Nephron progenitor cell (in vitro differentiated cells): ENCODE measurements around the gene C9orf72.

ENCODE experiments used
- DNase-seq: peaks from one replicate; pipeline ENCODE4 v3.0.0; 2021
- H3K27ac Mint-ChIP-seq: 2 replicates; pipeline ENCODE4 v1.8.0; 2021; ENCODE audit warnings: mild to moderate bottlenecking, moderate library complexity, mixed read lengths
- H3K27me3 Mint-ChIP-seq: 2 replicates; pipeline ENCODE4 v1.8.0; 2021; ENCODE audit warnings: mild to moderate bottlenecking, low read depth, mixed read lengths; ENCODE audit not compliant: poor library complexity
- H3K36me3 Mint-ChIP-seq: 2 replicates; pipeline ENCODE4 v1.8.0; 2021; ENCODE audit warnings: low read depth, mixed read lengths
- H3K4me1 Mint-ChIP-seq: 2 replicates; pipeline ENCODE4 v1.8.0; 2021; ENCODE audit warnings: mixed read lengths
- H3K4me3 Mint-ChIP-seq: 2 replicates; pipeline ENCODE4 v1.8.0; 2021; ENCODE audit warnings: mild to moderate bottlenecking, moderate library complexity, mixed read lengths
- H3K9me3 Mint-ChIP-seq: 2 replicates; pipeline ENCODE4 v1.8.0; 2021; ENCODE audit warnings: mild to moderate bottlenecking, moderate library complexity, mixed read lengths
- TF ChIP-seq, protein P1 (sequence below): fragments of 200-600 bp; sonication (generic); IDR thresholded peaks from 2 replicates; pipeline ENCODE4 v1.5.0; 2021; ENCODE audit warnings: antibody characterized with exemption

Gene C9orf72

DNA sequence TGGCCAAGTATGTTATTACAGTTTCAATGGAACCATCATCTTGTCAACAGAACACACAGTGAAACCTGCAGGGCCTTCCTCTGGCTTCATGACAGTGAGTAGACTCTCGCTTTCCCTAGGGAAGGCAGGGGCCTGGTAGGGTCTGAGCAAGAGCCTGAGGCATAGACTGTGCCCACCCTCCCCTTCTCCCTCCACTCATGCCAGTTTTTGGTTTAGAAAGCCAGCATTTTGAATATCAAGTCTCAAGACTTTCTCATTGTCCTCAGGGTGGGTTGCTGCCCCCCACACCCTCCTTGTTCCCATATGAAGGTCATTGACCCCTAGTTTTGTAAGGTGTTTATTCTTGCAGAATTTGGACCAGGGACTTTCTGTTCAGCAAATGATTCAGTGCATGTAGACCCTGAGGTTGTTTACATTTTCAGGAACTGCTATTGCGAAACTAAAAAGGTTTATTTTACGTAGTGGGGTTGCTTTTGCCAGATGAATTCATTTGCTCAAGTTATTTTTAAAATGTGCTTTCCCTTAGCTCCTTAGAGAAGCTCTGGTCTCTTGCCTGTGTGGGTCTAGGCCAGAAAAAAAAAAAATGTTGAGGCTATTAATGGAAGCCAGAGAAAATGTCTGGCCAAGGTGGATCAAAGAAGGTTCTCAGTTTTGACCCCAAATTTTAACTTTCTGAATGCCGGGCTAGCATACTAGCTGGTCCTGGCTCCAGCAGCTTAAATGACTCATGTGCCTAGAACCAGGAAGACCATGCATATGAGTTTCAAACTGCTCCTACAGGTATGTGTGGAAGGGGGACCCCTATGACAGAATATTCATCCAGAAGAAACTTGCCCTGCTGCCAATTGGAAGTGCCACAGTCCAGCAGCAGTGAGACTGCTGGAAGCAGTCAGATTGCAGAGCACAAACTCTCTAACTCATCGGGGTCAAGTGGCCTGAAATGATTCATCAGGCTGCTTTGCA, 33.5 kb downstream of the C9orf72 start:
- no peak overlapping the region for H3K4me3 Mint-ChIP-seq
- no peak overlapping the region for H3K27ac Mint-ChIP-seq
- peaks cover 59% of the 10 kb centered on the region for H3K4me1 Mint-ChIP-seq

DNA sequence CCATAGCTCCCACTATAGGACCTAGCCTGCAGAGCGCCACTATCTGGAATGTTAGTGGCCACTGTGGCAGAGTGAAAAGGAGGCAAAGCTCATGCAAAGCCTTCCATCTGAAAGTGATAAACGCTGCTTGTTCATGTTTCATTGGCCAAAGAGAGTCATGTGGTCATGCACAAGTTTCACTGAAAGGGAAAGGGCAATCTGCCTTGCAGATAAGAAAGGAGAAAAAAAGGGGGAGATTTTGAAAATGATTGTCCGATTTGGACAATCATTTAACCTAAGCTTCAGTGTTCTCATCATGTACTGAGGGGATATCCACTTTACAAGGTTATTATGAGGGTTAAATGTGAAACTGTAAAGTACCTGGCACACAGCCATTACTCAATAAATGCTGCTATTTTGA, 34.6 kb downstream of the C9orf72 start:
- no peak for DNase-seq
- Mint-ChIP-seq H3K27me3 (no peaks in the 10 kb centered on the region), H3K4me1 (peaks cover 70% of the 10 kb centered on the region), H3K9me3 (peaks cover 3% of the 10 kb centered on the region), H3K36me3 (peaks cover 40% of the 10 kb centered on the region), H3K4me3 (no peak overlapping the region), H3K27ac (no peak overlapping the region)
- TF ChIP-seq, protein P1, sequence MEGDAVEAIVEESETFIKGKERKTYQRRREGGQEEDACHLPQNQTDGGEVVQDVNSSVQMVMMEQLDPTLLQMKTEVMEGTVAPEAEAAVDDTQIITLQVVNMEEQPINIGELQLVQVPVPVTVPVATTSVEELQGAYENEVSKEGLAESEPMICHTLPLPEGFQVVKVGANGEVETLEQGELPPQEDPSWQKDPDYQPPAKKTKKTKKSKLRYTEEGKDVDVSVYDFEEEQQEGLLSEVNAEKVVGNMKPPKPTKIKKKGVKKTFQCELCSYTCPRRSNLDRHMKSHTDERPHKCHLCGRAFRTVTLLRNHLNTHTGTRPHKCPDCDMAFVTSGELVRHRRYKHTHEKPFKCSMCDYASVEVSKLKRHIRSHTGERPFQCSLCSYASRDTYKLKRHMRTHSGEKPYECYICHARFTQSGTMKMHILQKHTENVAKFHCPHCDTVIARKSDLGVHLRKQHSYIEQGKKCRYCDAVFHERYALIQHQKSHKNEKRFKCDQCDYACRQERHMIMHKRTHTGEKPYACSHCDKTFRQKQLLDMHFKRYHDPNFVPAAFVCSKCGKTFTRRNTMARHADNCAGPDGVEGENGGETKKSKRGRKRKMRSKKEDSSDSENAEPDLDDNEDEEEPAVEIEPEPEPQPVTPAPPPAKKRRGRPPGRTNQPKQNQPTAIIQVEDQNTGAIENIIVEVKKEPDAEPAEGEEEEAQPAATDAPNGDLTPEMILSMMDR, result no peak

More for the DNA sequence above, 33.5 kb downstream of the C9orf72 start:
- H3K36me3 Mint-ChIP-seq, result peaks cover 48% of the 10 kb centered on the region
- H3K9me3 Mint-ChIP-seq, result peaks cover 7% of the 10 kb centered on the region
- TF ChIP-seq, protein P1, result no peak
- no peaks in the 10 kb centered on the region for H3K27me3 Mint-ChIP-seq
- no peak for DNase-seq

DNA sequence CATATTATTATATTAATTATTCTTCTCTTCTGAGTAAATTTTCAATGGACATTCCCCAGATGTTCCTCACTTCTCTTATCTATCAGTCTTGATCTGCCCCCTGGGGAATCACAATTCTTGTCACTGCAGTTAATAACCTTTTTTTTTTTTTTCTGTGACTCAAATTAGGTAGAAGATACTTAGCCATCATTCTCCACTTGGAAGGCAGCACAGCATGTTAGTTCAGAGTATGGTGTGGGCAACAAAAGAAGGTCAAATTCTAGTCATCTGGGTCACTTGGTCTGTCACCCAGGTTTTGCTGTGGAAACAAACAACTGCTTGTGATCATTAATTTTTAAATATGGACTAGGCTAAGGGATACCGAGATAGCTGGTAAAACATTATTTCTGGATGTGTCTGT, 35.5 kb downstream of the C9orf72 start:
- H3K27ac Mint-ChIP-seq, result no peak overlapping the region
- TF ChIP-seq, protein P1, result no peak
- no peak for DNase-seq
- H3K27me3 Mint-ChIP-seq, result no peaks in the 10 kb centered on the region
- H3K9me3 Mint-ChIP-seq, result no peaks in the 10 kb centered on the region
- H3K4me1 Mint-ChIP-seq, result peaks cover 68% of the 10 kb centered on the region
- H3K4me3 Mint-ChIP-seq, result no peak overlapping the region
- H3K36me3 Mint-ChIP-seq, result peaks cover 31% of the 10 kb centered on the region

DNA sequence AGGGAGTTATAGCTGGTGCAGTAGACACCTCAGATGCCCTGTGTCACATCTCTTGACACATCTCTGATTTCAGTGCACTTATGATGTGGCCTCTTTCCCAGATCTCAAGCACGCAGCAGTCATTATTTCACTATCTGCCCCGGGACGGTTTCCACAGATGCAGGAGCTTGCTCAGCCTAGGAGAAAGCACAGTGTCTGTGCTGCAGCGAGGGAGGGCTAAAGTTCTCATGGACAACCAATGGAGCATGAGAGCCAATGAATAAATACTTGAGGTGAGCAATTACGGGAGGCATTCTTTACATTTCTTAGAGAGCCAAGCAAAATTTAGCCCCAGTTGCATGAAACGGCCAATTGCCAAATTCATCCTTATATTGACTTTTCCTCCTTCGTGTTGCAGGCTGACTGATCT, 36.2 kb downstream of the C9orf72 start:
- no peaks in the 10 kb centered on the region for H3K9me3 Mint-ChIP-seq
- no peak for DNase-seq
- H3K27ac Mint-ChIP-seq, result no peak overlapping the region
- peaks cover 27% of the 10 kb centered on the region for H3K36me3 Mint-ChIP-seq
- TF ChIP-seq, protein P1, result no peak
- H3K27me3 Mint-ChIP-seq, result no peaks in the 10 kb centered on the region
- peaks cover 67% of the 10 kb centered on the region for H3K4me1 Mint-ChIP-seq
- H3K4me3 Mint-ChIP-seq, result no peak overlapping the region

DNA sequence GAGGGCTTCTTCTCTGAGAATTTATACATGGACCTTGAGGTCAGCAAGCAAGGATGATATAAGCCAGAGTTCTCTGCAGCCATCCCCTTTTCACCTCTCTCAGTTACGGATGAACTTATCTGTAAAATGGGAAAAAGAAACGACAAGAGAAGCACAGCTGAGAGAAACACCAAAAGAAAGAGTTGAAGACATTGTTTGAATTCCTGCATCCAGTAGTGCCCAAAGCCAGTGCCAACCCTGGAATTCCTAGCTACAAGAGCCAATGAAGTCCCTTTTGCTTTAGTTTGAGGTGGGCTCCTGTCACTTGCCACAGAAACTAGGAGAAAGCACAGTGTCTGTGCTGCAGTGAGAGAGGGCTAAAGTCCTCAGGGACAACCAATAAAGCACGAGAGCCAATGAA, 37.1 kb downstream of the C9orf72 start:
- Mint-ChIP-seq H3K9me3 (no peaks in the 10 kb centered on the region), H3K27me3 (no peaks in the 10 kb centered on the region), H3K36me3 (peaks cover 18% of the 10 kb centered on the region), H3K4me1 (peaks cover 60% of the 10 kb centered on the region), H3K27ac (no peak overlapping the region), H3K4me3 (no peak overlapping the region)
- DNase-seq, result no peak
- TF ChIP-seq, protein P1, result no peak

DNA sequence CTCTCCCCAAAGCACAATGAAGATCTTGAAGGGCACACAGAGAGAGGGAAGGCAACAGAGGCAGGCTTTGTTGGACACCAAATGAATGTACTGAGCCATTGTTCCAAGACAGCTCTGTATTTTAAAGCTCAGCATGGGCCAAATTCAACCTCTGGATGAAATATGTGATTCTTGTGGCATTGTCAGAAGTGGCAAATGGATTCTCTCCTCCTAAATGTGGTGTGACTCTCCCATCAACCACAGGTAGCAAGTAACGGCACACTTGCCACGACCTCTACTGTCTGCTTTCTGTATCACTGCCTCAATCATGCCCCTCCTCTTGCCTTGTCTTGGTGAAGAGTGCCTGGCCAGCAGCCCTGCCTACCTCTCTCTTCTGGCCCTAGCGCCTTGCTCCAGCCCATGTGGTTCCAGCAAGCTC, 37.6 kb downstream of the C9orf72 start:
- H3K4me3 Mint-ChIP-seq, result no peak overlapping the region
- H3K27ac Mint-ChIP-seq, result no peak overlapping the region
- no peak for DNase-seq

More for the DNA sequence above, 37.6 kb downstream of the C9orf72 start:
- Mint-ChIP-seq H3K9me3 (no peaks in the 10 kb centered on the region), H3K4me1 (peaks cover 60% of the 10 kb centered on the region), H3K27me3 (no peaks in the 10 kb centered on the region), H3K36me3 (peaks cover 14% of the 10 kb centered on the region)
- TF ChIP-seq, protein P1, result no peak
